Muscle of arm (tissue), 14 donors: ENCODE measurements around the gene SLC12A7. TPM values are rescaled to one million over a fixed set of nuclear protein-coding genes. Genes with fewer than 3 reads are reported as not detected.
"Not testable (repeated sequence)": the region's sequence is repeated elsewhere in the genome, so short reads cannot be mapped to it uniquely, and the experiment has no call there.

ENCODE experiments used
- DNase-seq: peaks from one replicate; pipeline ENCODE4 v3.0.0-alpha.2; 2013
- long read RNA-seq, 11 donors: transcript quantifications; one replicate each; lab custom pipeline, GENCODE V29; 2026
- polyA plus RNA-seq, 12 donors: library from polyadenylated mRNA; unstranded; fragments of 120-200 nt; gene quantifications; one replicate each; pipeline ENCODE4 v1.2.1, GENCODE V29; 2013; ENCODE audit not compliant: insufficient read length in 12 of 12

SLC12A7 gene
- polyA plus RNA-seq = 10 to 100 TPM in 3 of 12 donors, 1 to 10 TPM in 8, not detected in 1; 6.5 to 19.8 (median 8.5) TPM
- long read RNA-seq, donor 1, full-length matches to known transcripts = 2 of 7 reads
- long read RNA-seq, donor 1, partial matches to known transcripts = 5 of 7 reads
- long read RNA-seq, donor 1, other reads (novel, unspliced or antisense) = 0 of 7 reads
- long read RNA-seq, donor 2 = 0 reads
- long read RNA-seq, donor 3 = 0 reads
- long read RNA-seq, donor 4 = 0 reads
- long read RNA-seq, donor 5, full-length matches to known transcripts = 1 of 1 reads
- long read RNA-seq, donor 5, partial matches to known transcripts = 0 of 1 reads
- long read RNA-seq, donor 5, other reads (novel, unspliced or antisense) = 0 of 1 reads
- long read RNA-seq, donor 6 = 0 reads
- long read RNA-seq, donor 7 = 0 reads
- long read RNA-seq, donor 8, full-length matches to known transcripts = 1 of 1 reads
- long read RNA-seq, donor 8, partial matches to known transcripts = 0 of 1 reads
- long read RNA-seq, donor 8, other reads (novel, unspliced or antisense) = 0 of 1 reads
- long read RNA-seq, donor 9 = 0 reads
- long read RNA-seq, donor 10, full-length matches to known transcripts = 1 of 1 reads
- long read RNA-seq, donor 10, partial matches to known transcripts = 0 of 1 reads
- long read RNA-seq, donor 10, other reads (novel, unspliced or antisense) = 0 of 1 reads
- long read RNA-seq, donor 11 = 0 reads

GRCh38 chr5:1111727-1112289, at the start of gene SLC12A7:
TSS of gene SLC12A7 (minus strand) at chr5:1112063. CDS start at chr5:1111991, 72 bp downstream.
- DNase-seq = no peak

- DNase-seq = no peak
Observed at GRCh38 chr5:1161108-1161832, 49.4 kb upstream of the SLC12A7 start.

- DNase-seq = no peak
Observed at GRCh38 chr5:1159774-1160406, 48.0 kb upstream of the SLC12A7 start.

GRCh38 chr5:1159341-1159675, 47.4 kb upstream of the SLC12A7 start:
- DNase-seq = no peak

GRCh38 chr5:1158647-1159340, 46.9 kb upstream of the SLC12A7 start:
- no peak for DNase-seq

GRCh38 chr5:1157461-1157986, 45.7 kb upstream of the SLC12A7 start:
- not testable (repeated sequence) for DNase-seq

- DNase-seq = no peak
Observed at GRCh38 chr5:1156754-1157460, 45.0 kb upstream of the SLC12A7 start.

- DNase-seq = no peak
Observed at GRCh38 chr5:1156033-1156753, 44.3 kb upstream of the SLC12A7 start.

GRCh38 chr5:1155191-1156032, 43.5 kb upstream of the SLC12A7 start:
- DNase-seq = no peak

- DNase-seq = no peak
Observed at GRCh38 chr5:1153428-1153827, 41.6 kb upstream of the SLC12A7 start.

GRCh38 chr5:1152771-1153282, 41.0 kb upstream of the SLC12A7 start:
- DNase-seq = no peak

GRCh38 chr5:1152156-1152555, 40.3 kb upstream of the SLC12A7 start:
- DNase-seq = no peak

- no peak for DNase-seq
Observed at GRCh38 chr5:1151316-1151715, 39.5 kb upstream of the SLC12A7 start.

- no peak for DNase-seq
Observed at GRCh38 chr5:1150866-1151265, 39.0 kb upstream of the SLC12A7 start.

- DNase-seq = no peak
Observed at GRCh38 chr5:1144638-1145396, 33.0 kb upstream of the SLC12A7 start.

- no peak for DNase-seq
Observed at GRCh38 chr5:1144089-1144488, 32.2 kb upstream of the SLC12A7 start.

- DNase-seq = no peak
Observed at GRCh38 chr5:1143670-1143951, 31.7 kb upstream of the SLC12A7 start.
